Mesendoderm (in vitro differentiated cells): Measurements from ENCODE around the gene CCDC196.

Experiments used
- DNase-seq: peaks from one replicate; pipeline ENCODE4 v3.0.0; 2013
- H2AK5ac ChIP-seq: 2 replicates; pipeline ENCODE4 v1.6.1; 2013; ENCODE audit warnings: low read length, inconsistent platforms
- H2BK120ac ChIP-seq: 2 replicates; pipeline ENCODE4 v1.6.1; 2013; ENCODE audit warnings: low read depth, mild to moderate bottlenecking, low read length, moderate library complexity, mixed read lengths
- H2BK15ac ChIP-seq: replicated peaks from 2 replicates; pipeline ENCODE4 v1.6.1; 2013; ENCODE audit warnings: low read depth, mild to moderate bottlenecking, moderate library complexity
- H2BK5ac ChIP-seq: 2 replicates; pipeline ENCODE4 v1.6.1; 2013; ENCODE audit warnings: low read length, inconsistent platforms
- H3K18ac ChIP-seq: 2 replicates; pipeline ENCODE4 v1.6.1; 2013; ENCODE audit warnings: mild to moderate bottlenecking, low read length, mixed read lengths
- H3K23ac ChIP-seq: one replicate; pipeline ENCODE4 v1.6.1; 2013; ENCODE audit warnings: low read length
- H3K27ac ChIP-seq: 2 replicates; pipeline ENCODE4 v1.5.1; 2013; ENCODE audit warnings: low read depth, mild to moderate bottlenecking, inconsistent platforms, low read length, moderate library complexity
- H3K27me3 ChIP-seq: 2 replicates; pipeline ENCODE4 v1.6.1; 2013; ENCODE audit warnings: low read length, control low read depth, mild to moderate bottlenecking, inconsistent platforms; ENCODE audit not compliant: insufficient read depth, poor library complexity
- H3K36me3 ChIP-seq: 2 replicates; pipeline ENCODE4 v1.6.1; 2013; ENCODE audit warnings: low read length, inconsistent platforms; ENCODE audit not compliant: control insufficient read depth, insufficient read depth
- H3K4ac ChIP-seq: one replicate; pipeline ENCODE4 v1.6.1; 2013; ENCODE audit warnings: low read depth, mild to moderate bottlenecking, low read length, moderate library complexity
- H3K4me1 ChIP-seq: 2 replicates; pipeline ENCODE4 v1.6.1; 2013; ENCODE audit warnings: low read depth, low read length, inconsistent platforms; ENCODE audit not compliant: control insufficient read depth
- H3K4me2 ChIP-seq: 2 replicates; pipeline ENCODE4 v1.6.1; 2013; ENCODE audit warnings: low read length
- H3K4me3 ChIP-seq: 2 replicates; pipeline ENCODE4 v1.5.1; 2013; ENCODE audit warnings: mild to moderate bottlenecking, low read length
- H3K56ac ChIP-seq: one replicate; pipeline ENCODE4 v1.6.1; 2013; ENCODE audit warnings: low read length
- H3K79me1 ChIP-seq: 2 replicates; pipeline ENCODE4 v1.6.1; 2013; ENCODE audit warnings: low read length, inconsistent platforms
- H3K79me2 ChIP-seq: 2 replicates; pipeline ENCODE4 v1.6.1; 2013; ENCODE audit warnings: mild to moderate bottlenecking, low read length; ENCODE audit not compliant: control insufficient read depth, insufficient read depth
- H3K9ac ChIP-seq: 2 replicates; pipeline ENCODE4 v1.6.1; 2013; ENCODE audit warnings: low read length, inconsistent platforms
- H4K5ac ChIP-seq: one replicate; pipeline ENCODE4 v1.6.1; 2013; ENCODE audit warnings: low read length
- H4K8ac ChIP-seq: one replicate; pipeline ENCODE4 v1.6.1; 2013; ENCODE audit warnings: low read depth, mild to moderate bottlenecking, control low read depth, low read length, moderate library complexity
- WGBS: extraction: QIAGEN DNeasy Blood & Tissue Kit; methylation state at CpG from one replicate; pipeline ENCODE4 v1.1.7; 2013; ENCODE audit warnings: low lambda C conversion rate, missing lambda C conversion rate; ENCODE audit not compliant: insufficient coverage; ENCODE audit errors: extremely low coverage; 5-methylcytosine and 5-hydroxymethylcytosine counted together

Gene CCDC196

DNA sequence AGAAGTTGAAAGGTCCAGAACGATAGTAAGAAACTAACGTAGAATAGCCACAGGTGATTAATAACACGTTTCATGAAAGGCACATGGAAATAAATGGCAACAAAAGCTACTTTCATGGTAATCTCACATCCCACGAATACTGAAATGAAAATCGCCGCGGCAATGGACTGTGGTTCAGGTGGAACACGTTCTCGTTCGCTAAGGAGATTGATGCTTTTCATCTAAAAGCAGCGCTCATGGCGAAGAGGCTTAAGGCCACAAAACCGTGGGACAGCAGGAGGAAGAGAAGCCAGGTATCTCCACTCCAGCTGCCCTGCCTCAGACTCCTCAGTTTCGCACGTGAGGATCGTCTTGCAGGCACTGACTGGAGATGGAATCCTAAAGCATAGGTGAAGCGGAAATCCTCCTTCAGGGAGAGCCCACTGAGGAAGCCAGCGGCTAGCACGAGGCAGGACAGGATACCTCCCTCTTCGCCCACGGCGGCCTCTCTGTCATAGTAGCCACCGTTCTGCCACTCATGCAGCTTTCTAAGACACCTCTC is 21.1 kb downstream of the CCDC196 start:
- H2BK5ac ChIP-seq, result peak overlapping the region; percentile 68
- peak overlapping the region; percentile 33 for H3K18ac ChIP-seq
- no peaks in the 10 kb centered on the region for H3K4me1 ChIP-seq
- H3K79me2 ChIP-seq, result no peaks in the 10 kb centered on the region
- H4K8ac ChIP-seq, result no peak overlapping the region
- peak overlapping the region; percentile 87 for H3K27ac ChIP-seq
- H3K23ac ChIP-seq, result no peak overlapping the region
- no peaks in the 10 kb centered on the region for H3K79me1 ChIP-seq
- WGBS, result no CpG with 5 or more reads among the region's 23 CpGs
- no peak overlapping the region for H2BK15ac ChIP-seq
- peak overlapping the region; percentile 90 for H3K9ac ChIP-seq
- no peak overlapping the region for H3K4ac ChIP-seq
- H2BK120ac ChIP-seq, result no peak overlapping the region
- H3K27me3 ChIP-seq, result no peaks in the 10 kb centered on the region
- DNase-seq, result no peak
- no peak overlapping the region for H4K5ac ChIP-seq
- peak overlapping the region; percentile 86 for H3K4me2 ChIP-seq
- H3K56ac ChIP-seq, result peak overlapping the region; percentile 92
- H2AK5ac ChIP-seq, result no peak overlapping the region
- no peaks in the 10 kb centered on the region for H3K36me3 ChIP-seq
- H3K4me3 ChIP-seq, result peak overlapping the region; percentile 53

DNA sequence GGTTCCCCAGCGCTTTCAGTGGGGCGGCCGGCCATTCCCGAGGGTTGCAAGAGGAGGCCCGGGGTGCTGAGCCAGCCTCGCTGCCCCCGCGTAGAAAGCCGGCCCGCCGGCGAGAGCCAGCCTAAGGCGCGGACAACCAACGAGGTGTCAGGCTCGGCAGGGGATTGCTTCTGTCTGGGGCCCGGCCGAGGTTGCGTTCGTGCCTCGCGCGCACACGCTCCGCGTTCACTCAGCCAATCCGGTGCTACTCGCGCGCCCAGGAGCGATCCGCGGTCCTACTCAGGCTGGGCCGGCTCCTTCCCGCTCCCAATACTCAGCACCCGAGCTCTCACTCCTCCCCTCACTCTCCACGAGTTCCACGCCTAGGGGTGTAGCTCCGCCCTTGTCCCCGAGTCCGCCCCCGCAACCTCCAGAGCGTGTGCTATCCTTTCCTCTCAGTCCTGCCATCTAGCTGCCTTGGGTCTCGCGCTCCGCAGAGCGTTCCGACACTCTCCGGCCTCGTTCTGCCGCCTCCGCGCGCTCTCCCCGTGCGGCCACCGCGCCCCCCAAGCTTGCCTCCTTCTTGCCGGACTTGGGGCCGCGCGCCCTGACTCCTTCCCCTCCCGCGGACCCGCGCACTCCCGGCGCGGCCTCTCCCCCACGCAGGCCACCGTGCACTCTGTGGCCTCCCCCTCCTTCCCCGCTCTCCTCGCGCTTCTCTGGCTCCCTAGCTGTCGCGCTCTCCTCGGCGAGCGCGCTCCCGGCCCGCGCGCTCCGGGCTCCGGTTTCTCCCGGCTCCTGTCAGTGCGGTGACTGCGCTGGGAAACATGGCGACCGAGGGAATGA is 21.8 kb downstream of the CCDC196 start, which contains the start of gene GPHN:
GPHN (plus strand) TSS at position 426 of the 825 bp plus-strand sequence.
- peak within 1 kb of the TSS; percentile 68 for H2BK5ac ChIP-seq
- WGBS, result no CpG with 5 or more reads among the region's 91 CpGs

DNA sequence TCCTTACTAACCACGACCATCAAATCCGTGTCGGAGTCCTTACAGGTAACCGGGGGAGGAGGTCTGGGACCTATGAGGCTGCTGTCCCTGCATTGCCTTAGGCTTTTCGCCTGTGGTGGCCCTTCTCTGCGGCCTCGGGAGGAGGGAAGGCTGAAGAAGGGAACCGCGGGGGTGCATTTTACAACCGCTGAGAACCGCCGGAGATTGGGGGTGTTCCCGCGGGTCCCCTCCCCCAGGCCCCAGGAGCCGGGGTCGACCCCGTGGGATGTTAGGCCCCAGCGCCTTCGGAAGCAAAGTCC is 22.3 kb downstream of the CCDC196 start:
- H2BK120ac ChIP-seq, result no peak overlapping the region
- peak overlapping the region; percentile 29 for H3K23ac ChIP-seq
- H3K4me3 ChIP-seq, result peak overlapping the region; percentile 93
- peak overlapping the region; percentile 11 for H3K4ac ChIP-seq
- no peaks in the 10 kb centered on the region for H3K36me3 ChIP-seq
- H2AK5ac ChIP-seq, result no peak overlapping the region
- H3K79me2 ChIP-seq, result no peaks in the 10 kb centered on the region
- no peaks in the 10 kb centered on the region for H3K27me3 ChIP-seq
- H4K5ac ChIP-seq, result no peak overlapping the region
- no peaks in the 10 kb centered on the region for H3K4me1 ChIP-seq
- H2BK5ac ChIP-seq, result no peak overlapping the region
- peak overlapping the region; percentile 87 for H3K27ac ChIP-seq
- no CpG with 5 or more reads among the region's 19 CpGs for WGBS
- no peak overlapping the region for H2BK15ac ChIP-seq
- DNase-seq, result no peak
- peak overlapping the region; percentile 2 for H3K18ac ChIP-seq
- H3K56ac ChIP-seq, result peak overlapping the region; percentile 92
- H3K79me1 ChIP-seq, result no peaks in the 10 kb centered on the region
- H3K9ac ChIP-seq, result peak overlapping the region; percentile 90
- H4K8ac ChIP-seq, result no peak overlapping the region
- H3K4me2 ChIP-seq, result peak overlapping the region; percentile 19

More for the DNA sequence above, 21.8 kb downstream of the CCDC196 start, which contains the start of gene GPHN:
- Histone ChIP-seq H4K5ac (no peak within 1 kb of the TSS), H3K36me3 (no peaks in the 10 kb centered on the region), H2BK120ac (no peak within 1 kb of the TSS), H3K23ac (peak within 1 kb of the TSS; percentile 81), H2BK15ac (no peak within 1 kb of the TSS), H3K4me1 (no peaks in the 10 kb centered on the region), H3K56ac (peak within 1 kb of the TSS; percentile 92), H3K9ac (peak within 1 kb of the TSS; percentile 90), H3K27ac (peak within 1 kb of the TSS; percentile 87), H3K18ac (peak within 1 kb of the TSS; percentile 33), H3K79me1 (no peaks in the 10 kb centered on the region), H3K79me2 (no peaks in the 10 kb centered on the region), H4K8ac (no peak within 1 kb of the TSS), H3K4me2 (peak within 1 kb of the TSS; percentile 86), H3K4me3 (peak within 1 kb of the TSS; percentile 93), H3K4ac (peak within 1 kb of the TSS; percentile 11), H3K27me3 (no peaks in the 10 kb centered on the region), H2AK5ac (no peak within 1 kb of the TSS)
- peak; percentile 98 for DNase-seq

DNA sequence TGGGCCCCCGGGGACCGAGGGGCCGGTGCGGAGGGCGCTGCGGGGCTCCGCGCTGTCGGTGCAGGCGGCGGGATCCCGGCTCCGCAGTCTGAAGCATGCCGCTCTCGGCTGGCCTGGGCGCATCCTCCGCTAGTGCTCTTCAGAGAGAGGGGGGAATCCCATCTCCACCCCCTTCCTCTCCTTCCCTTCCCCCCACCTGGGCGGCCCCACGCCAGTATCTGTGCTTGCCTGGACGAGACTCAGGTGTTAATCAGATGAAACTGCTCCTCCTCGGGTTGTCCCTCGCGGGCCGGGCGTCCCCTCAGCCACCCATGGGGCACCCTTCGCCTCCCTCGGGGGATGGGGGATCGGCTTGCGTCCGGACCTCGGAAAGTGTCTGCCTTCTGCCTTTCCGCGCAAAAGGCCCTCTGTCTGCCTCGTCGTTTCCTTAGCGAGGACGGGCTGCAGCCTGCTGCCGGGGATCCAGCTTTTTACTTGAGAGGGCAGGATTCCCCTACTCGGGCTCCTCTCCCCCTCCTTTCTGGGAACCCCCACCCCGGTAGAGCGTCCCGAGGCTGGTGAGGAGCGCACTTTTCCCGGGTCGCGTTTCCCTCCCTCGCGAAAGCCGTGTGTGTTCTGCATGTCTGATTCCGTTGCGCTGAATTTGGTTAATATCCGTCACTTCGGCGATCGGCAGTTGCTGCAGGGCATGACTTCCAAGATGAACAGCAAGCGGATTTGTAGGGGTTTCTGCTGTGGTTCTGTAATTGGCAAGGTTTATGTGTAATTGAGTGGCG is 22.9 kb downstream of the CCDC196 start:
- H4K5ac ChIP-seq, result no peak overlapping the region
- peak overlapping the region; percentile 2 for H3K18ac ChIP-seq
- no peak overlapping the region for H2BK5ac ChIP-seq
- no peaks in the 10 kb centered on the region for H3K36me3 ChIP-seq
- no peaks in the 10 kb centered on the region for H3K27me3 ChIP-seq
- no peaks in the 10 kb centered on the region for H3K4me1 ChIP-seq
- no peak overlapping the region for H2AK5ac ChIP-seq
- H2BK120ac ChIP-seq, result no peak overlapping the region
- H3K23ac ChIP-seq, result peak overlapping the region; percentile 29
- no CpG with 5 or more reads among the region's 57 CpGs for WGBS
- H3K4me3 ChIP-seq, result peak overlapping the region; percentile 93
- H3K79me1 ChIP-seq, result no peaks in the 10 kb centered on the region
- H4K8ac ChIP-seq, result no peak overlapping the region
- H3K27ac ChIP-seq, result peak overlapping the region; percentile 87
- no peaks in the 10 kb centered on the region for H3K79me2 ChIP-seq
- peak; percentile 47 for DNase-seq
- peak overlapping the region; percentile 19 for H3K4me2 ChIP-seq
- H3K9ac ChIP-seq, result peak overlapping the region; percentile 90
- peak overlapping the region; percentile 92 for H3K56ac ChIP-seq
- H3K4ac ChIP-seq, result no peak overlapping the region
- H2BK15ac ChIP-seq, result no peak overlapping the region

DNA sequence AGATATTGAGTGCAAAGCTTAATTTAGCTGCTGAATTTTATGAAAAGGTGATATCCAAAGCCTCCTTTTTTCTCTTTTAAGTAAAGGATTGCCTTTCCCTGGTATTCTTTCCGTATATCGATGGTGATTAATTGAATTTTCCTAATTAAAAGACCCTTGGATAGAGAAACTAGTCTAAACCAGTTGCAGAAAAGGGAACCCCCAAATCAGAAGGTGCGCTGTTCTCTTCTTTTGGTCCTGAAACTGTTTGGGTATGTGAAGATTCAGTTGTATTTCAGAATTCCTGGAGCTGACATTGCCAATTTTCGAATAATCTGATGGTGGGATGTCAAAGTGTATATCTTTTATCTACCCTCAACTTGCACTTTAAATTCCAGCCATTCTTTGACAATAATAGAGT is 23.7 kb downstream of the CCDC196 start:
- H3K79me1 ChIP-seq, result no peaks in the 10 kb centered on the region
- no peak overlapping the region for H2BK5ac ChIP-seq
- no CpG with 5 or more reads among the region's 4 CpGs for WGBS
- no peak overlapping the region for H4K8ac ChIP-seq
- H3K23ac ChIP-seq, result no peak overlapping the region
- no peak for DNase-seq
- H2BK120ac ChIP-seq, result no peak overlapping the region
- no peaks in the 10 kb centered on the region for H3K36me3 ChIP-seq
- H3K18ac ChIP-seq, result no peak overlapping the region
- H3K4me2 ChIP-seq, result no peak overlapping the region
- no peak overlapping the region for H4K5ac ChIP-seq
- H3K79me2 ChIP-seq, result no peaks in the 10 kb centered on the region
- H3K4me1 ChIP-seq, result no peaks in the 10 kb centered on the region
- H2AK5ac ChIP-seq, result no peak overlapping the region
- no peak overlapping the region for H3K4me3 ChIP-seq
- H3K27me3 ChIP-seq, result no peaks in the 10 kb centered on the region
- no peak overlapping the region for H2BK15ac ChIP-seq
- H3K27ac ChIP-seq, result no peak overlapping the region
- H3K9ac ChIP-seq, result no peak overlapping the region
- H3K4ac ChIP-seq, result no peak overlapping the region
- no peak overlapping the region for H3K56ac ChIP-seq
